ENCODE data around the gene KDM4B. TPM values are rescaled to one million over a fixed set of nuclear protein-coding genes. Genes with fewer than 3 reads are reported as not detected.

Gene KDM4B
- total RNA-seq, 1 experiment from 2014 or later, result 43.7 TPM

- H3K27ac Mint-ChIP-seq, result 0 out of 7 replicates have a peak overlapping the region, but pooled peaks of 1 of the 3 experiments have one; percentile 66
- H3K4me3 Mint-ChIP-seq, result no peak overlapping the region
- no peak overlapping the region for H2AFZ ChIP-seq (ENCODE audit: low read length)
Measured at GRCh38 chr19:5078182-5078581, 109.3 kb downstream of the KDM4B start.

More at GRCh38 chr19:5078182-5078581, 109.3 kb downstream of the KDM4B start:
- H3T11ph ChIP-seq (ENCODE audit: low read length), result no peak overlapping the region
- no peak overlapping the region for H4K91ac ChIP-seq (ENCODE audit: insufficient read length, low read depth, low read length)
- H3K14ac ChIP-seq (ENCODE audit: insufficient read depth, low read length), result no peak overlapping the region
- Mint-ChIP-seq H3K4me1 (peaks cover 14% of the 10 kb centered on the region in 2 experiments), H3K36me3 (ENCODE audit: insufficient read depth in 1 of 3, low read depth in 3 of 3) (peaks cover 3 to 43% (median 30%) of the 10 kb centered on the region in 3 experiments; a peak in 6 of 7 replicates), H3K9me3 (no peaks in the 10 kb centered on the region), H3K27me3 (ENCODE audit: low read depth) (no peaks in the 10 kb centered on the region)
- WGBS (ENCODE audit: extremely low coverage, insufficient read length, low lambda C conversion rate), result no CpG with 5 or more reads among the region's 18 CpGs
- no peak overlapping the region for H2BK15ac ChIP-seq (ENCODE audit: low read depth, low read length)
- peaks cover 6% of the 10 kb centered on the region; the same call in 1 of the 2 replicates for H3K4me1 ChIP-seq (ENCODE audit: insufficient read depth, low read length)
- no peak overlapping the region for H3K56ac ChIP-seq (ENCODE audit: insufficient read length, low read depth, low read length)
- H2BK12ac ChIP-seq (ENCODE audit: insufficient read length, low read depth, low read length), result no peak overlapping the region
- no peaks in the 10 kb centered on the region for H3K23me2 ChIP-seq (ENCODE audit: insufficient read length, low read depth, low read length, poor library complexity, severe bottlenecking)
- no peak overlapping the region for H2BK20ac ChIP-seq (ENCODE audit: low read depth, low read length, poor library complexity, severe bottlenecking)
- no peaks in the 10 kb centered on the region for H3K79me1 ChIP-seq (ENCODE audit: insufficient read depth, low read depth, low read length, poor library complexity, severe bottlenecking)
- no peak overlapping the region for H3K27ac ChIP-seq (ENCODE audit: insufficient read length, low read depth, low read length)
- H3K18ac ChIP-seq (ENCODE audit: insufficient read length, low read depth, low read length), result no peak overlapping the region
- H3K79me2 ChIP-seq (ENCODE audit: insufficient read depth, low read length), result no peaks in the 10 kb centered on the region
- no peaks in the 10 kb centered on the region for H4K20me1 ChIP-seq (ENCODE audit: control insufficient read depth, insufficient read depth, insufficient read length)
- H3K9ac ChIP-seq (ENCODE audit: extremely low read depth, insufficient read length, low read length), result no peak overlapping the region
- H3K23ac ChIP-seq (ENCODE audit: insufficient read length, low read depth, low read length), result no peak overlapping the region
- no peak overlapping the region for H4K8ac ChIP-seq (replicated peaks; ENCODE audit: insufficient read length, low read depth, low read length)
- H3K4ac ChIP-seq (ENCODE audit: low read depth, low read length), result no peak overlapping the region
- H2AK5ac ChIP-seq (ENCODE audit: insufficient read length, low read length), result no peak overlapping the region
- no peak overlapping the region for H3K4me2 ChIP-seq (ENCODE audit: insufficient read depth, insufficient read length, low read length)
- DNase-seq, result no peak
- no peak overlapping the region for H4K5ac ChIP-seq (ENCODE audit: insufficient read length, low read depth, low read length)
- H3K27me3 ChIP-seq (ENCODE audit: insufficient read depth, low read length), result peaks cover 2% of the 10 kb centered on the region; the same call in 1 of the 2 replicates
- no peak overlapping the region for H2BK5ac ChIP-seq (ENCODE audit: insufficient read length, low read length)
- no peak overlapping the region for H2BK120ac ChIP-seq (ENCODE audit: low read depth, low read length, poor library complexity, severe bottlenecking)
- no peaks in the 10 kb centered on the region for H3K9me3 ChIP-seq (ENCODE audit: control insufficient read depth, low read depth, low read length)
- no peak for TF ChIP-seq CTCF (conservative IDR thresholded peaks at IDR 0.05)
